ENCODE data around the gene ZPR1. TPM values are rescaled to one million over a fixed set of nuclear protein-coding genes. Genes with fewer than 3 reads are reported as not detected.
A peak's percentile ranks its signal among the peaks of the same experiment; 100 is the strongest.
"Not testable (repeated sequence)": the region's sequence is repeated elsewhere in the genome, so short reads cannot be mapped to it uniquely, and the experiment has no call there.

The ZPR1 gene
- total RNA-seq, 1 donor = 36.2 TPM

DNA sequence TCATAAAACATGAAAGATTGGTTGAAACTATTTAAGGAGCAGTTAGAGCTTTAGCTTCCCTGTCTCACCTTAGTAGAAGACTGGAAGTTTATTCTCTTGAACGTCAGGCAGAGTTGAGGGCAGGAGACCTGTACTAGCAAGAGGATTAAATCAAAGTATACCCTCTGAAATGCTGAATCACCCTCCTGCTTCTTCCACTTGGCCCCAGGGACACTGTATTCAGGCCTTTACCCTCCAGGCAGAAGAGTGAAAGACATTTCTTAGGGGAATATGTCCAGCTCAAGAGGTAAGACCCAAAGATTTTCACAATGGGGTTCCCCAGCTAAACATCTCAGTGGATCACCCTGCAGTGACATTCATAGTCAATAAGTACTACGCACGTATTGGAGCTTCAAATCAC is 23.4 kb upstream of the ZPR1 start:
- TF ChIP-seq, protein P1, sequence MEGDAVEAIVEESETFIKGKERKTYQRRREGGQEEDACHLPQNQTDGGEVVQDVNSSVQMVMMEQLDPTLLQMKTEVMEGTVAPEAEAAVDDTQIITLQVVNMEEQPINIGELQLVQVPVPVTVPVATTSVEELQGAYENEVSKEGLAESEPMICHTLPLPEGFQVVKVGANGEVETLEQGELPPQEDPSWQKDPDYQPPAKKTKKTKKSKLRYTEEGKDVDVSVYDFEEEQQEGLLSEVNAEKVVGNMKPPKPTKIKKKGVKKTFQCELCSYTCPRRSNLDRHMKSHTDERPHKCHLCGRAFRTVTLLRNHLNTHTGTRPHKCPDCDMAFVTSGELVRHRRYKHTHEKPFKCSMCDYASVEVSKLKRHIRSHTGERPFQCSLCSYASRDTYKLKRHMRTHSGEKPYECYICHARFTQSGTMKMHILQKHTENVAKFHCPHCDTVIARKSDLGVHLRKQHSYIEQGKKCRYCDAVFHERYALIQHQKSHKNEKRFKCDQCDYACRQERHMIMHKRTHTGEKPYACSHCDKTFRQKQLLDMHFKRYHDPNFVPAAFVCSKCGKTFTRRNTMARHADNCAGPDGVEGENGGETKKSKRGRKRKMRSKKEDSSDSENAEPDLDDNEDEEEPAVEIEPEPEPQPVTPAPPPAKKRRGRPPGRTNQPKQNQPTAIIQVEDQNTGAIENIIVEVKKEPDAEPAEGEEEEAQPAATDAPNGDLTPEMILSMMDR (IDR thresholded peaks at IDR 0.05; ENCODE audit: extremely low read depth, low read depth, low read length) = no peak
- Histone ChIP-seq H3K27ac (ENCODE audit: low read depth, low read length) (no peak overlapping the region), H4K20me1 (ENCODE audit: insufficient read depth, low read length) (no peaks in the 10 kb centered on the region)

DNA sequence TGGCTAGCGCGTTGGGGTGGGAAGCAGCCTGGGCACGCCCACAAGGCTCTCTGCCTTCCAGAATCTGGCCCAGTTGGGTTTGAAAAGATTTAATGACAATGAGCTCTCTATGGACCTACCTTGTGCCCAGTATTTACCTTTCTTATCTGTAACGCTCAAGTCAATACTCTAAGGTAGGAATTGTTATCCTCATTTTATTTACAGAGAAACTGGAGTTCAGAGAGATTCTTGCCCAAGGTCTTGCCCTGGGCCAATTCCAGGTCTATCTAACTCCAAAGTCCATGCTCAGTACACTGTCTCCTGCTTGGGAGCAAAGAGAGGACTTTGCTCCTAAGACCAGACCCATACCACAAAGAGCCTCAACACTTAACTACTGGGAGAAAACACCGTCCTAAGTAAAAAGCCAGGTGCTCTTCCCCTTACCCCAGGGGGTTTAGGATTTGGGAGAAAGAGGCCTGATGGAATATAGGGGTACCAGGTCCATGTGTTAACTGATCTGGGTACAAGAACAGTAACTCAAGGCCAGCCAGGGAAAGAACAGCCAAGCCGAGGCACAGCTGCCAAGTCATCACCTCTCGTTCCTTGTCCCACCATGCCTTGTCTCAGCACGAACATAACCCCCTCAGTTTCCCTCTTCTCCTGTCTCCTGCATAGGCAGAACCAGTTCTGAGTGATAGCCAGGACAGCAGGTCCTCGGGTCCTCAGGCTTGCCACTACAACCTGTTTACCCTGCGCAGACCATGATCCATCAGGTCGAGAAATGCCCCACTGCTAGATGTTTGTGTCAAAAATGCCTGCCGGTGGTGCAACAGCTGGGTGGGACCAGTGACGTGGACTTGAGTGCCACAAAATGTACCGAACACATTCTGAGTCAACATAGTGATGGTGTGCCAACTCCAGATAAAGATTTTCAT is 20.7 kb upstream of the ZPR1 start:
- Histone ChIP-seq H3K4me2 (ENCODE audit: insufficient read depth, low read length) (peak overlapping the region; percentile 59), H2AFZ (ENCODE audit: low read length) (peak overlapping the region; percentile 70), H3K27me3 (ENCODE audit: insufficient read depth, low read length) (no peaks in the 10 kb centered on the region), H4K20me1 (ENCODE audit: insufficient read depth, low read length) (no peaks in the 10 kb centered on the region), H3K27ac (ENCODE audit: low read depth, low read length) (peak overlapping the region; percentile 94), H3K4me3 (ENCODE audit: insufficient read depth, low read length) (no peak overlapping the region), H3K79me2 (ENCODE audit: insufficient read depth, low read length) (no peaks in the 10 kb centered on the region), H3K9me3 (ENCODE audit: low read depth, low read length) (no peaks in the 10 kb centered on the region), H3K4me1 (ENCODE audit: insufficient read depth, low read length) (peaks cover 10% of the 10 kb centered on the region), H3K36me3 (ENCODE audit: insufficient read depth, low read length) (no peaks in the 10 kb centered on the region)
- TF ChIP-seq, protein P1 (IDR thresholded peaks at IDR 0.05; ENCODE audit: extremely low read depth, low read depth, low read length) = no peak
- DNase-seq (ENCODE audit: insufficient read length, low spot score, missing footprints) = no peak

More for the DNA sequence above, 23.4 kb upstream of the ZPR1 start:
- H3K9me3 ChIP-seq (ENCODE audit: low read depth, low read length) = no peaks in the 10 kb centered on the region
- no peak overlapping the region for H3K4me3 ChIP-seq (ENCODE audit: insufficient read depth, low read length)
- H3K79me2 ChIP-seq (ENCODE audit: insufficient read depth, low read length) = no peaks in the 10 kb centered on the region
- H3K4me1 ChIP-seq (ENCODE audit: insufficient read depth, low read length) = peaks cover 16% of the 10 kb centered on the region
- no peak for DNase-seq (ENCODE audit: insufficient read length, low spot score, missing footprints)
- no peaks in the 10 kb centered on the region for H3K27me3 ChIP-seq (ENCODE audit: insufficient read depth, low read length)
- peak overlapping the region; percentile 23 for H2AFZ ChIP-seq (ENCODE audit: low read length)
- no peaks in the 10 kb centered on the region for H3K36me3 ChIP-seq (ENCODE audit: insufficient read depth, low read length)
- H3K4me2 ChIP-seq (ENCODE audit: insufficient read depth, low read length) = no peak overlapping the region

DNA sequence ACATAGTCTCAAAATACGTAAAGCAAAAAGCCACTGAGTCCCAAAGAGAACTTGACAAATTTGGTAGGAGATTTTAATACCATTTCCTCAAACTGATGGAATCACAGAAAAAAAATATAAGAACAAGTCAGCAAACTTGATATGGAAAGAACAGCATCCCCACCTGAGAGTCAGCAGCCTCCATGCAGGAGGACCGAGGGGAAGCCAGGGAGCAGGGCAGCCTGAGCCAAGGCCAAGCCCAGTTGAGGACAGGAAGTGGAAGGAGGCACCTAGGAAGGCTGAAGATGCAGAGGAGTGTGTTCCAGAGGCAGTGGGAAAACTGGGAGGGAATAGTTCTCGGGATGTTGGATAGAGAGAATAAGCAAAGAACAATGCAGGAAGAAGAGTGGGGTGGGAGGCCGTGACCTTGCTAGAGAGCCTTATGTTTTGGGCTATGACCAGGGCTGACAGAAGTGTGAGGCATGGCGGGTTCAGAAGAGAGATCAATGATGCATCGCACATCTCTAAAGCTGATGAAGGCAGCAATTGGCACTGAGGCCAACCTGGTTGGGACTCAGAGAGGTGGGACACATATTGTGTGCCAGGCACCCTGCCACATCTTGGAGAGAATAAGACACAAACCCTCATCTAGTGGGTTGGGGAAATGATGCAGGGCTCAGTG is 19.9 kb upstream of the ZPR1 start:
- no peaks in the 10 kb centered on the region for H3K27me3 ChIP-seq (ENCODE audit: insufficient read depth, low read length)
- no peaks in the 10 kb centered on the region for H4K20me1 ChIP-seq (ENCODE audit: insufficient read depth, low read length)
- DNase-seq (ENCODE audit: insufficient read length, low spot score, missing footprints) = no peak
- H3K9me3 ChIP-seq (ENCODE audit: low read depth, low read length) = no peaks in the 10 kb centered on the region
- no peaks in the 10 kb centered on the region for H3K79me2 ChIP-seq (ENCODE audit: insufficient read depth, low read length)
- peak overlapping the region; percentile 94 for H3K27ac ChIP-seq (ENCODE audit: low read depth, low read length)
- H3K36me3 ChIP-seq (ENCODE audit: insufficient read depth, low read length) = no peaks in the 10 kb centered on the region
- no peak overlapping the region for H3K4me3 ChIP-seq (ENCODE audit: insufficient read depth, low read length)
- H3K4me1 ChIP-seq (ENCODE audit: insufficient read depth, low read length) = peaks cover 10% of the 10 kb centered on the region
- TF ChIP-seq, protein P1 (IDR thresholded peaks at IDR 0.05; ENCODE audit: extremely low read depth, low read depth, low read length) = no peak
- H3K4me2 ChIP-seq (ENCODE audit: insufficient read depth, low read length) = no peak overlapping the region
- no peak overlapping the region for H2AFZ ChIP-seq (ENCODE audit: low read length)

DNA sequence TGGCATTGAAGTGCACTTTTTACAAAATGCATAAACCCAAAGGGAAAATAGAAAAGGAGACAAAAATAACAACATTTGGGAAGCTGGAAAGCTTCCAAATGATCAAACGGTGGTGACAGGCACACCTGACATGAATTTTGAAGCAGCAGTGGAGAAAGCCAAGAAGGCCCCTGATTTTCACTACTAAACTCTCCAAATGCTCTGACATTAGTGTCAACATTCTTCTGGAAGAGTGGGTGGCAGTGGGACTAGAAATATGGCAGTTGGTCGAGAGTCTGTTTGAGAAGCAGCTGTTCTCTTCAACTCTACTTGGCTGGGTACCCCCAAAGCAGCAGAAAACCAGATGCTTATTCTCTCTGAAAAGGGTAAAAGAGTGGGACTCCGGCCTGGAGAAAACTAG is 16.2 kb upstream of the ZPR1 start:
- H3K27ac ChIP-seq (ENCODE audit: low read depth, low read length) = no peak overlapping the region
- no peak overlapping the region for H3K4me3 ChIP-seq (ENCODE audit: insufficient read depth, low read length)
- H2AFZ ChIP-seq (ENCODE audit: low read length) = no peak overlapping the region
- H3K4me2 ChIP-seq (ENCODE audit: insufficient read depth, low read length) = no peak overlapping the region
- H3K9me3 ChIP-seq (ENCODE audit: low read depth, low read length) = no peaks in the 10 kb centered on the region
- no peaks in the 10 kb centered on the region for H3K36me3 ChIP-seq (ENCODE audit: insufficient read depth, low read length)
- peaks cover 7% of the 10 kb centered on the region for H3K4me1 ChIP-seq (ENCODE audit: insufficient read depth, low read length)
- DNase-seq (ENCODE audit: insufficient read length, low spot score, missing footprints) = no peak
- no peaks in the 10 kb centered on the region for H3K79me2 ChIP-seq (ENCODE audit: insufficient read depth, low read length)
- H3K27me3 ChIP-seq (ENCODE audit: insufficient read depth, low read length) = no peaks in the 10 kb centered on the region
- no peaks in the 10 kb centered on the region for H4K20me1 ChIP-seq (ENCODE audit: insufficient read depth, low read length)
- TF ChIP-seq, protein P1 (IDR thresholded peaks at IDR 0.05; ENCODE audit: extremely low read depth, low read depth, low read length) = no peak

DNA sequence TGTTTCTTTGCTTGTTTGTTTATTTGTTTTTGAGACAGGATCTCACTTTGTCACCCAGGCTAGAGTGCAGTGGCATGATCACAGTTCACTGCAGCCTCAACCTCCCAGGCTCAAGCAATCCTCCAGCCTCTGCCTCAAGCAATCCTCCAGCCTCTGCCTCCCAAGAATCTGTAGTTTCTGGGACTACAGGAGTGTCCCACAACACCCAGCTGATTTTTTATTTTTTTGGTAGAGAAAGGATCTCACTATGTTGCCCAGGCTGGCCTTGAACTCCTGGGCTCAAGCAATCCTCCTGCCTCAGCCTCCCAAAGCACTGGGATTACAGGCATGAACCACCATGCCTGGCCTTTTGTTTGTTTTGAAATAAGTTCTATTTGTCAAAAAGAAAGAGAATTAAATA is 13.8 kb upstream of the ZPR1 start:
- not testable (repeated sequence) for H4K20me1 ChIP-seq (ENCODE audit: insufficient read depth, low read length); H3K27me3 ChIP-seq (ENCODE audit: insufficient read depth, low read length); H3K36me3 ChIP-seq (ENCODE audit: insufficient read depth, low read length); H3K4me3 ChIP-seq (ENCODE audit: insufficient read depth, low read length); H3K4me1 ChIP-seq (ENCODE audit: insufficient read depth, low read length); DNase-seq (ENCODE audit: insufficient read length, low spot score, missing footprints); H3K27ac ChIP-seq (ENCODE audit: low read depth, low read length); H3K79me2 ChIP-seq (ENCODE audit: insufficient read depth, low read length); H3K4me2 ChIP-seq (ENCODE audit: insufficient read depth, low read length); H2AFZ ChIP-seq (ENCODE audit: low read length); H3K9me3 ChIP-seq (ENCODE audit: low read depth, low read length)
